Amniotic epithelial cell (primary cell): ENCODE data around the gene GRAMD1B.
A peak's percentile ranks its signal among the peaks of the same experiment; 100 is the strongest.
"Not testable (repeated sequence)": the region's sequence is repeated elsewhere in the genome, so short reads cannot be mapped to it uniquely, and the experiment has no call there.

Experiments used
- DNase-seq: peaks from one replicate; pipeline ENCODE4 v3.0.0-alpha.2; 2010; ENCODE audit warnings: low read depth

GRAMD1B gene

GRCh38 chr11:123443851-123444623, 14.0 kb downstream of the GRAMD1B start:
- no peak for DNase-seq

- no peak for DNase-seq
Observed at GRCh38 chr11:123448823-123449222, 18.8 kb downstream of the GRAMD1B start.

- DNase-seq = no peak
Observed at GRCh38 chr11:123449436-123449835, 19.4 kb downstream of the GRAMD1B start.

GRCh38 chr11:123450623-123451022, 20.6 kb downstream of the GRAMD1B start:
- DNase-seq = peak; percentile 65

GRCh38 chr11:123451183-123451781, 21.2 kb downstream of the GRAMD1B start:
- no peak for DNase-seq

GRCh38 chr11:123452794-123453193, 22.7 kb downstream of the GRAMD1B start:
- no peak for DNase-seq

- DNase-seq = peak; percentile 29
Observed at GRCh38 chr11:123454060-123454651, 24.1 kb downstream of the GRAMD1B start.

- DNase-seq = no peak
Observed at GRCh38 chr11:123454796-123455195, 24.7 kb downstream of the GRAMD1B start.

- not testable (repeated sequence) for DNase-seq
Observed at GRCh38 chr11:123456448-123456847, 26.4 kb downstream of the GRAMD1B start.

GRCh38 chr11:123457187-123457770, 27.2 kb downstream of the GRAMD1B start:
- peak; percentile 87 for DNase-seq

GRCh38 chr11:123458501-123458900, 28.4 kb downstream of the GRAMD1B start:
- peak; percentile 37 for DNase-seq

GRCh38 chr11:123460012-123460700, 30.1 kb downstream of the GRAMD1B start:
- no peak for DNase-seq

GRCh38 chr11:123461164-123461563, 31.1 kb downstream of the GRAMD1B start:
- DNase-seq = no peak

- DNase-seq = not testable (repeated sequence)
Observed at GRCh38 chr11:123465667-123466066, 35.6 kb downstream of the GRAMD1B start.

- not testable (repeated sequence) for DNase-seq
Observed at GRCh38 chr11:123466172-123466571, 36.1 kb downstream of the GRAMD1B start.

- DNase-seq = no peak
Observed at GRCh38 chr11:123469089-123469488, 39.0 kb downstream of the GRAMD1B start.

- no peak for DNase-seq
Observed at GRCh38 chr11:123469586-123469985, 39.5 kb downstream of the GRAMD1B start.

GRCh38 chr11:123470842-123471241, 40.8 kb downstream of the GRAMD1B start:
- DNase-seq = no peak

- no peak for DNase-seq
Observed at GRCh38 chr11:123472236-123472935, 42.3 kb downstream of the GRAMD1B start.

GRCh38 chr11:123473941-123474677, 44.0 kb downstream of the GRAMD1B start:
- peak; percentile 89 for DNase-seq

GRCh38 chr11:123474994-123475393, 44.9 kb downstream of the GRAMD1B start:
- DNase-seq = peak; percentile 74
